ENCODE results near the gene ZNF526. TPM values are rescaled to one million over a fixed set of nuclear protein-coding genes. Genes with fewer than 3 reads are reported as not detected.

ZNF526 gene
- polyA plus RNA-seq, 3 donors = 0.96 to 3.4 (median 1.3) TPM

DNA sequence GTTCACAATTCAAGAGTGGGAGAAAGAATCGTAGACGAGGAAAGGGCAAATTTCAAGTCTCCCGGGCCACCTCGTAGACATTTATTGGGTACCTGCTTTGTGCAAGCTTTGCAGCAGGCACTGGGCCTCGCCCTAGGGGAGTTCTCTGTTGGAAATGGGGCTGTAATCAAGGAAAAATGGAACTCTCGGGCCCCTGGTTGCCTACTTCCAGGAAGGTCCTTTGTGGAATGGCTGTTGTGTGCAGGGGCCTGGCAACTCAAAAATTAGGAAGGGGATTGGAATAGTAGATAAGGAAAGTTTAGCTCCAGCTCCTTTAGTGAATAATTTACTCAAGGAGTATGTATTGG is 612 bp downstream of the ZNF526 start:
- Histone ChIP-seq H4K20me1 (ENCODE audit: insufficient read depth, low read length) (peaks cover 50% of the 10 kb centered on the region), H3K79me2 (ENCODE audit: insufficient read depth, low read length) (peaks cover 76% of the 10 kb centered on the region), H3K27ac (ENCODE audit: low read depth in 1 of 2, low read length in 2 of 2) (peak overlapping the region; percentile 83 to 98), H3K27me3 (ENCODE audit: control insufficient read depth in 2 of 2, insufficient read depth in 2 of 2, low read length in 2 of 2) (no peaks in the 10 kb centered on the region), H3K4me2 (replicated peaks; ENCODE audit: extremely low read depth, low read length, poor library complexity, severe bottlenecking) (peak overlapping the region; percentile 92), H3K4me1 (ENCODE audit: control insufficient read depth in 1 of 2, insufficient read depth in 2 of 2, low read length in 2 of 2) (peaks cover 44 to 49% of the 10 kb centered on the region in 2 donors), H3K36me3 (replicated peaks in 1 of 2; ENCODE audit: control insufficient read depth in 1 of 2, insufficient read depth in 2 of 2, low read length in 2 of 2) (peaks cover 17 to 20% of the 10 kb centered on the region in 2 donors), H3K9ac (ENCODE audit: insufficient read depth, low read length, poor library complexity, severe bottlenecking) (peak overlapping the region; percentile 85), H2AFZ (ENCODE audit: insufficient read depth, low read depth, low read length, poor library complexity, severe bottlenecking) (peak overlapping the region; percentile 94), H3K4me3 (replicated peaks in 1 of 3; ENCODE audit: low read depth in 2 of 3, low read length in 3 of 3) (peak overlapping the region; percentile 58 to 84 (median 83)), H3K9me3 (replicated peaks in 1 of 2; ENCODE audit: control insufficient read depth in 1 of 2, insufficient read depth in 1 of 2, low read length in 2 of 2) (no peaks in the 10 kb centered on the region)
- intact Hi-C loops (cut with micrococcal nuclease) = no loop called here
- H3K27me3 Mint-ChIP-seq (ENCODE audit: low read depth in 3 of 3) = no peaks in the 10 kb centered on the region
- TF ChIP-seq, protein P1, sequence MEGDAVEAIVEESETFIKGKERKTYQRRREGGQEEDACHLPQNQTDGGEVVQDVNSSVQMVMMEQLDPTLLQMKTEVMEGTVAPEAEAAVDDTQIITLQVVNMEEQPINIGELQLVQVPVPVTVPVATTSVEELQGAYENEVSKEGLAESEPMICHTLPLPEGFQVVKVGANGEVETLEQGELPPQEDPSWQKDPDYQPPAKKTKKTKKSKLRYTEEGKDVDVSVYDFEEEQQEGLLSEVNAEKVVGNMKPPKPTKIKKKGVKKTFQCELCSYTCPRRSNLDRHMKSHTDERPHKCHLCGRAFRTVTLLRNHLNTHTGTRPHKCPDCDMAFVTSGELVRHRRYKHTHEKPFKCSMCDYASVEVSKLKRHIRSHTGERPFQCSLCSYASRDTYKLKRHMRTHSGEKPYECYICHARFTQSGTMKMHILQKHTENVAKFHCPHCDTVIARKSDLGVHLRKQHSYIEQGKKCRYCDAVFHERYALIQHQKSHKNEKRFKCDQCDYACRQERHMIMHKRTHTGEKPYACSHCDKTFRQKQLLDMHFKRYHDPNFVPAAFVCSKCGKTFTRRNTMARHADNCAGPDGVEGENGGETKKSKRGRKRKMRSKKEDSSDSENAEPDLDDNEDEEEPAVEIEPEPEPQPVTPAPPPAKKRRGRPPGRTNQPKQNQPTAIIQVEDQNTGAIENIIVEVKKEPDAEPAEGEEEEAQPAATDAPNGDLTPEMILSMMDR (IDR thresholded peaks at IDR 0.05) = no peak
- WGBS (ENCODE audit: insufficient coverage) = 0% methylated on average over 3 of the region's 6 CpGs
- peaks cover 0 to 2% (median 0%) of the 10 kb centered on the region in 7 donors for H3K9me3 Mint-ChIP-seq
- peaks cover 26 to 28% of the 10 kb centered on the region in 2 donors for H3K36me3 Mint-ChIP-seq
- DNase-seq = no peak
- H3K4me3 Mint-ChIP-seq = peak overlapping the region; percentile 99
- H3K4me1 Mint-ChIP-seq = peaks cover 49% of the 10 kb centered on the region
- H3K27ac Mint-ChIP-seq = peak overlapping the region; percentile 98 to 100 (median 99)

DNA sequence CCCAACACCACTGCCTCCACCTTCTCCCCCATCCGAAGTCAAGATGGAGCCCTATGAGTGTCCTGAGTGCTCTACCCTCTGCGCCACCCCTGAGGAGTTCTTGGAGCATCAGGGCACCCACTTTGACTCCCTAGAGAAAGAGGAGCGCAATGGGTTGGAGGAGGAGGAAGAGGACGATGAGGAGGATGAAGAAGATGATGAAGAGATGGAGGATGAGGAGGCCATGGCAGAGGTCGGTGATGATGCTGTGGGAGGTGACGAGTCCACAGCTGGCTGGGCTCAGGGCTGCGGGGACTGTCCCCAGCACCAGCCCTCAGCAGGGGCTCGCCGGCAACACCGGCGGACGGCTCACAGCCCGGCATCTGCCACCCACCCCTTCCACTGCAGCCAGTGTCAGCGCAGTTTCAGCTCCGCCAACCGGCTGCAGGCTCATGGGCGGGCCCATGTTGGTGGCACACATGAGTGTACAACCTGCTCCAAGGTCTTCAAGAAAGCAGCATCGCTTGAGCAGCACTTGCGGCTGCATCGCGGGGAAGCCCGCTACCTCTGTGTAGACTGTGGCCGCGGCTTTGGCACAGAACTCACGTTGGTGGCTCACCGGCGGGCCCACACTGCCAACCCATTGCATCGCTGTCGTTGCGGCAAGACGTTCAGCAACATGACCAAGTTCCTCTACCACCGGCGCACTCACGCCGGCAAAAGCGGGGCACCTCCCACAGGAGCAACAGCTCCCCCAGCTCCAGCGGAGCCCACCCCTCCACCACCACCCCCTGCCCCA is 5.0 kb downstream of the ZNF526 start:
- Histone ChIP-seq H3K27ac (ENCODE audit: low read depth in 1 of 2, low read length in 2 of 2) (no peak overlapping the region), H3K4me2 (replicated peaks; ENCODE audit: extremely low read depth, low read length, poor library complexity, severe bottlenecking) (no peak overlapping the region), H3K4me1 (ENCODE audit: control insufficient read depth in 1 of 2, insufficient read depth in 2 of 2, low read length in 2 of 2) (peaks cover 15 to 18% of the 10 kb centered on the region in 2 donors), H4K20me1 (ENCODE audit: insufficient read depth, low read length) (peaks cover 73% of the 10 kb centered on the region), H3K79me2 (ENCODE audit: insufficient read depth, low read length) (peaks cover 51% of the 10 kb centered on the region), H3K4me3 (replicated peaks in 1 of 3; ENCODE audit: low read depth in 2 of 3, low read length in 3 of 3) (no peak overlapping the region), H3K9ac (ENCODE audit: insufficient read depth, low read length, poor library complexity, severe bottlenecking) (no peak overlapping the region), H2AFZ (ENCODE audit: insufficient read depth, low read depth, low read length, poor library complexity, severe bottlenecking) (no peak overlapping the region), H3K9me3 (replicated peaks in 1 of 2; ENCODE audit: control insufficient read depth in 1 of 2, insufficient read depth in 1 of 2, low read length in 2 of 2) (no peaks in the 10 kb centered on the region), H3K36me3 (replicated peaks in 1 of 2; ENCODE audit: control insufficient read depth in 1 of 2, insufficient read depth in 2 of 2, low read length in 2 of 2) (peaks cover 53 to 61% of the 10 kb centered on the region in 2 donors), H3K27me3 (ENCODE audit: control insufficient read depth in 2 of 2, insufficient read depth in 2 of 2, low read length in 2 of 2) (no peaks in the 10 kb centered on the region)
- no peak for DNase-seq
- peaks cover 0 to 2% (median 0%) of the 10 kb centered on the region in 7 donors for H3K9me3 Mint-ChIP-seq
- TF ChIP-seq, protein P1 (IDR thresholded peaks at IDR 0.05) = no peak
- peaks cover 55 to 64% of the 10 kb centered on the region in 2 donors for H3K36me3 Mint-ChIP-seq
- 97% methylated on average over 29 of the region's 37 CpGs for WGBS (ENCODE audit: insufficient coverage)
- peaks cover 31% of the 10 kb centered on the region for H3K4me1 Mint-ChIP-seq
- intact Hi-C loops (cut with micrococcal nuclease) = no loop called here
- peak overlapping the region in 1 of 7 donors; percentile 71 for H3K27ac Mint-ChIP-seq
- no peak overlapping the region for H3K4me3 Mint-ChIP-seq
- no peaks in the 10 kb centered on the region for H3K27me3 Mint-ChIP-seq (ENCODE audit: low read depth in 3 of 3)
